OCI-LY3 (cell line): ENCODE results near the gene PPCS.

ENCODE experiments used
- CTCF ChIP-seq: fragments of 200-600, 300-600 bp; sonication (generic); IDR thresholded peaks from 2 replicates; pipeline ENCODE4 v1.5.1; 2014; ENCODE audit warnings: antibody characterized with exemption, low read length, low read depth
- EZH2phosphoT487 ChIP-seq: fragments of 200-600 bp; shearing (Covaris generic); IDR thresholded peaks from 2 replicates; pipeline ENCODE4 v1.6.1; 2018; ENCODE audit warnings: antibody characterized with exemption, mixed run types, low read depth

GRCh38 chr1:42434340-42434739 lies 22.0 kb upstream of the PPCS start:
- TF ChIP-seq CTCF (no peak), EZH2phosphoT487 (no peak)
